ENCODE results near the gene KPNA6.

KPNA6 gene

GRCh38 chr1:32111789-32112188, 3.9 kb downstream of the KPNA6 start:
- TF ChIP-seq POLR2AphosphoS5 (IDR thresholded peaks at IDR 0.05; ENCODE audit: low read depth, low read length) (no peak), FOXP2 (optimal IDR thresholded peaks at IDR 0.05; ENCODE audit: borderline replicate concordance, extremely low read depth, extremely low read length, insufficient read depth) (no peak), SIN3A (IDR thresholded peaks at IDR 0.05; ENCODE audit: borderline replicate concordance, insufficient read depth, low read length) (no peak), TAF1 (IDR thresholded peaks at IDR 0.05; ENCODE audit: borderline replicate concordance, insufficient read depth, low read length) (no peak)
- TF ChIP-seq, protein P1, sequence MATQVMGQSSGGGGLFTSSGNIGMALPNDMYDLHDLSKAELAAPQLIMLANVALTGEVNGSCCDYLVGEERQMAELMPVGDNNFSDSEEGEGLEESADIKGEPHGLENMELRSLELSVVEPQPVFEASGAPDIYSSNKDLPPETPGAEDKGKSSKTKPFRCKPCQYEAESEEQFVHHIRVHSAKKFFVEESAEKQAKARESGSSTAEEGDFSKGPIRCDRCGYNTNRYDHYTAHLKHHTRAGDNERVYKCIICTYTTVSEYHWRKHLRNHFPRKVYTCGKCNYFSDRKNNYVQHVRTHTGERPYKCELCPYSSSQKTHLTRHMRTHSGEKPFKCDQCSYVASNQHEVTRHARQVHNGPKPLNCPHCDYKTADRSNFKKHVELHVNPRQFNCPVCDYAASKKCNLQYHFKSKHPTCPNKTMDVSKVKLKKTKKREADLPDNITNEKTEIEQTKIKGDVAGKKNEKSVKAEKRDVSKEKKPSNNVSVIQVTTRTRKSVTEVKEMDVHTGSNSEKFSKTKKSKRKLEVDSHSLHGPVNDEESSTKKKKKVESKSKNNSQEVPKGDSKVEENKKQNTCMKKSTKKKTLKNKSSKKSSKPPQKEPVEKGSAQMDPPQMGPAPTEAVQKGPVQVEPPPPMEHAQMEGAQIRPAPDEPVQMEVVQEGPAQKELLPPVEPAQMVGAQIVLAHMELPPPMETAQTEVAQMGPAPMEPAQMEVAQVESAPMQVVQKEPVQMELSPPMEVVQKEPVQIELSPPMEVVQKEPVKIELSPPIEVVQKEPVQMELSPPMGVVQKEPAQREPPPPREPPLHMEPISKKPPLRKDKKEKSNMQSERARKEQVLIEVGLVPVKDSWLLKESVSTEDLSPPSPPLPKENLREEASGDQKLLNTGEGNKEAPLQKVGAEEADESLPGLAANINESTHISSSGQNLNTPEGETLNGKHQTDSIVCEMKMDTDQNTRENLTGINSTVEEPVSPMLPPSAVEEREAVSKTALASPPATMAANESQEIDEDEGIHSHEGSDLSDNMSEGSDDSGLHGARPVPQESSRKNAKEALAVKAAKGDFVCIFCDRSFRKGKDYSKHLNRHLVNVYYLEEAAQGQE (IDR thresholded peaks at IDR 0.05; ENCODE audit: insufficient read depth in 1 of 2, low read depth in 2 of 2, low read length in 2 of 2): no peak

DNA sequence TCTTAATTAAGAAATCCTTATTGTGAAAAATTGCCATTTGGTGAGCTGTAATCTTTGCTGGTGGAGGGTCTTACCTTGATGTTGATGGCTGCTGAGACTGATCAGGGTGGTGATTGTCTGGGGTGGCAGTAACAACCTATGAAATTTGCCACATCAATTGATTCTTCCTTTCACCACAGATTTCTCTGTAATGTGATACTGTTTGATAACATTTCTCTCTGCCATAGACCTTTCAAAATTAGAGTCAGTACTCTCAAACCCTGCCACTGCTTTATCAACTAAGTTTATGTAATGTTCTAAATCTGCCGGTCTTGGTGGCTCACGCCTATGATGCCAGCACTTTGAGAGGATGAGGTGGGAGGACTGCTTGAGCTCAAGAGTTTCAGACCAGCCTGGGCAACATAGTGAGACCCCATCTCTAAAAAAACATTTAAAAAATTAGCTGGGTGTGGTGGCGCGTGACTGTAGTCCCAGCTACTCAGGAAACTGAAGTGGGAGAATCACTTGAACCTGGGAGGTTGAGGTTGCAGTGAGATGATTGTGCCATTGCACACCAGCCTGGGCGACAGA, 5.0 kb downstream of the KPNA6 start:
- TF ChIP-seq SIN3A (IDR thresholded peaks at IDR 0.05; ENCODE audit: borderline replicate concordance, insufficient read depth, low read length) (no peak), FOXP2 (optimal IDR thresholded peaks at IDR 0.05; ENCODE audit: borderline replicate concordance, extremely low read depth, extremely low read length, insufficient read depth) (no peak), TAF1 (IDR thresholded peaks at IDR 0.05; ENCODE audit: borderline replicate concordance, insufficient read depth, low read length) (no peak), POLR2AphosphoS5 (IDR thresholded peaks at IDR 0.05; ENCODE audit: low read depth, low read length) (no peak)
- TF ChIP-seq, protein P1 (IDR thresholded peaks at IDR 0.05; ENCODE audit: insufficient read depth in 1 of 2, low read depth in 2 of 2, low read length in 2 of 2): no peak

DNA sequence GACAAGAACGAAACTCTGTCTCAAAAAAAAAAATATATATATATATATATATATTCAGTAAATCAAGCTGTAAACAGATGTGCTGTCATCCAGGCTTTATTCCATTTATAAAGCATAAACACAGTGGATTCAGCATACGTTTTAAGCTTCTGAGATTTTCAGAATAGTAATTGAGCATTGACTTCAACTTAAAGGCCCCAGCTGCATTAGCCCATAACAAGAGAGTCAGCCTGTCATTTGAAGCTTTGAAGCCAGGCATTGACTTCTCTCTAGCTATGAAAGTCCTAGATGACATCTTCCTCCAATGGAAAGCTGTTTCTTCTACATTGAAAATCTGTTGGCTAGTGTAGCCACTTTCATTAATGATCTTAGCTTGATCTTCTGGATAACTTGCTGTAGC, 6.6 kb downstream of the KPNA6 start:
- TF ChIP-seq TAF1 (IDR thresholded peaks at IDR 0.05; ENCODE audit: borderline replicate concordance, insufficient read depth, low read length) (no peak), POLR2AphosphoS5 (IDR thresholded peaks at IDR 0.05; ENCODE audit: low read depth, low read length) (no peak), SIN3A (IDR thresholded peaks at IDR 0.05; ENCODE audit: borderline replicate concordance, insufficient read depth, low read length) (no peak), FOXP2 (optimal IDR thresholded peaks at IDR 0.05; ENCODE audit: borderline replicate concordance, extremely low read depth, extremely low read length, insufficient read depth) (no peak)
- TF ChIP-seq, protein P1 (IDR thresholded peaks at IDR 0.05; ENCODE audit: insufficient read depth in 1 of 2, low read depth in 2 of 2, low read length in 2 of 2): no peak

- TF ChIP-seq FOXP2 (optimal IDR thresholded peaks at IDR 0.05; ENCODE audit: borderline replicate concordance, extremely low read depth, extremely low read length, insufficient read depth): no peak
- no peak for TF ChIP-seq POLR2AphosphoS5 (IDR thresholded peaks at IDR 0.05; ENCODE audit: low read depth, low read length)
- TF ChIP-seq TAF1 (IDR thresholded peaks at IDR 0.05; ENCODE audit: borderline replicate concordance, insufficient read depth, low read length): no peak
- TF ChIP-seq, protein P1 (IDR thresholded peaks at IDR 0.05; ENCODE audit: insufficient read depth in 1 of 2, low read depth in 2 of 2, low read length in 2 of 2): no peak
- no peak for TF ChIP-seq SIN3A (IDR thresholded peaks at IDR 0.05; ENCODE audit: borderline replicate concordance, insufficient read depth, low read length)
Measured at GRCh38 chr1:32115496-32115895, 7.6 kb downstream of the KPNA6 start.

Measured in PFSK-1 (cell line).